ENCODE measurements around the gene ST6GALNAC2. TPM values are rescaled to one million over a fixed set of nuclear protein-coding genes. Genes with fewer than 3 reads are reported as not detected.
"Not testable (repeated sequence)": the region's sequence is repeated elsewhere in the genome, so short reads cannot be mapped to it uniquely, and the experiment has no call there.

ST6GALNAC2 gene
- under 1 TPM in 1 of 2 donors, not detected in 1; 0.62 TPM for total RNA-seq

DNA sequence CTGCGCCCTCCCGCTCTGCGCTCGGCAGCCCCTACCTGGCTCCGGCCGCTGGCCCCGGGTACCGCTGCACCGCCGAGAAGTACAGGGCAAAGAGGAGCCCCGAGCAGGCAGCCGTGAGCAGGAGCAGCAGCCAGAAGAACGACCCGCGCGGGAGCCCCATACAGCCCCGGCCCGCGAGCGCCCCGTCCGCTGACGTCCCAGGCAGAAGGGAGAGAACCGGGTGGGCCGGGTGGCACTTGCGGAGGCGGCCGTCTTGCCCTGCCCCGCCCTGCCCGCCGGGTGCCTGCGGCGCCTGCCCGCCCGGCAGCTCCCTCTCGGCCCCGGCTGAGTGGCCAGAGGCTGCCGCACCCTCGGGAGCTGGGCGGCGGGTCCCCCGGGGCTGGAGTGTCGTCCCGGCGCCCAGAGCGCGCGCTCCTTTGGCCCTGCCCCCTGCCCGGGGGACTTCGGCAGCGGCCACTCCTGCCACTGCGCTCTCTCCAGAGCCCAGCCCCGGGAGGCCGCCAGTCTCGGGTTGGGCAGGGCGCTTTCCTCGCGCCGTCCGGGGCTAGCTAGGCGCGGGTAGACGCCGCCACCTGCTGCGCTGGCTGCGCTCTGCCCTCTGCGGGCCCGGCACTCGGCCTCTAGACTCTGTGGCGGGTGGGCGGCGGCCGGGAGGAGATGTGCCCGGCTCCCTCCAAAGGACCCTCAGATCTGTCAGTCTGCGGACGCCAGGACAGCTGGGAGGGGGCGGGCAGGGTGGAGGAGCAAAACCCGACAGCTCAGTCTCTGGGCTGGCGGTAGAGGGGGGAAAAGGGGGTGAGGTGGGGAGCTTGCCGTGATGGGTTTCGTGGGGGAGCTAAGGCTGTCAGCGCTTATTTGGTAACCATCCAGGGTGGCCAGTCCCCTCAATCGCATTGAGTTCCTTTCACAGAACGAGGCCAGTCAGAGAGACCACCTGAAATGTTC, at the start of gene ST6GALNAC2:
Gene ST6GALNAC2, minus strand, starts transcription at position 212 of the 945 bp plus-strand sequence. Its CDS starts 52 bp downstream, at position 160.
- ATAC-seq (peak; percentile 80 to 88), DNase-seq (ENCODE audit: low spot score) (peak; percentile 71)
- Mint-ChIP-seq H3K4me1 (ENCODE audit: low read depth in 2 of 2) (peaks cover 0 to 9% of the 10 kb centered on the region in 2 donors), H3K27ac (no peak within 1 kb of the TSS), H3K4me3 (peak within 1 kb of the TSS; percentile 59), H3K36me3 (no peaks in the 10 kb centered on the region), H3K9me3 (no peaks in the 10 kb centered on the region), H3K27me3 (peaks cover 31 to 32% of the 10 kb centered on the region in 2 donors)

DNA sequence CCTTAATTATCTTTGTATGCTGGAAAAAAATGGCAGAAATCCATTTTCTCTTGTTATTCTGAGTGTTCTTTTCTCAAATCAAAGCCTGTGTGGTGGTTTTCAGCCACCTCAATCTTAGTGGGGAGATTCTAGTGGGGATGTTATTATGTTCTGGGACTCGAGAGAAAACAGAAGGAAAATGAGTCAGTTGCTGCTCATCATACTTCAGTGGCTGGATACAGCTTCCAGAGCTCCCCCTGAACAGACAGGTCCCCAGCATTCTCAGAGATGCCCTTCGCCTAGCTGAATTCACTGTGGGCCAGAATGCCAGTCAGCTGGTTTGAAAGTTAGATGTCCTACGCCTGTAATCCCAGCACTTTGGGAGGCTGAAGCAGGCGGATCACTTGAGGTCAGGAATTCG, 49.4 kb upstream of the ST6GALNAC2 start:
- Mint-ChIP-seq H3K4me3 (no peak overlapping the region), H3K36me3 (no peaks in the 10 kb centered on the region), H3K27me3 (peaks cover 0 to 6% of the 10 kb centered on the region in 2 donors), H3K4me1 (ENCODE audit: low read depth in 2 of 2) (peaks cover 0 to 5% of the 10 kb centered on the region in 2 donors), H3K9me3 (no peaks in the 10 kb centered on the region), H3K27ac (no peak overlapping the region)
- ATAC-seq (no peak), DNase-seq (ENCODE audit: low spot score) (no peak)

DNA sequence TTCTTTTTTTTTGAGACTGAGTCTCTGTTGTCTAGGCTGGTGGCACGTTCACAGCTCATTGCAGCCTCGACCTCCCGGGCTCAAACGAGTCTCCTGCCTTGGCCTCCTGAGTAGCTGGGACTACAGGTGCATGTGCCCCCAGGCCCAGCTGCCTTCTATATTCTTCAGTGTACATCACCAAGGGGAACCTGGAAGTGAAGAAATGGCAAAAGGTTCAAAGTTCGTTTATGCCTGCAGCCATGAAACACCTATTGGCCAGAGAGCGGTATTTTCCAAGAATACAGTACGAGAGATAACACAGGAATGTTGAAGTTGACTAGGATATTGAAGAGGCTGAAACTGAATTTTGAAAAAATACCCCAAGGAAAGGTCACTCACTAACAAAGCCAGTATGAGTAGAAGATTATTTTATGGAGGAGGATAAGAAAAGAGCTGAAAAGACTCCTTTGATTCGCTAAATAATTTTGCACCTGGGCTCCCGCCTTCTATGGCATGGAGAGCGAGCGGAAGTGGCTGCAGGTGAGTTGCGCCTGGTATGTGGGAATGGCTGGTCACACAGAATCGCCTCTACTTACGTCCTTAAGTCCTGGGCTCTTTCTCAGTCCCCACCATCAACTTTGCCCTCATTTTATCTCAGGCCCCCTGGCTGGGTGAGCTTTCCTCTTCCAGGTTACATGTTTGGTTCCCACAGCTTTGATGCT, 48.1 kb upstream of the ST6GALNAC2 start:
- ATAC-seq (no peak), DNase-seq (ENCODE audit: low spot score) (no peak)
- no peak overlapping the region for H3K4me3 Mint-ChIP-seq
- peaks cover 0 to 3% of the 10 kb centered on the region in 2 donors for H3K27me3 Mint-ChIP-seq
- no peak overlapping the region for H3K27ac Mint-ChIP-seq
- no peaks in the 10 kb centered on the region for H3K36me3 Mint-ChIP-seq
- H3K4me1 Mint-ChIP-seq (ENCODE audit: low read depth in 2 of 2), result peaks cover 0 to 5% of the 10 kb centered on the region in 2 donors
- H3K9me3 Mint-ChIP-seq, result no peaks in the 10 kb centered on the region

DNA sequence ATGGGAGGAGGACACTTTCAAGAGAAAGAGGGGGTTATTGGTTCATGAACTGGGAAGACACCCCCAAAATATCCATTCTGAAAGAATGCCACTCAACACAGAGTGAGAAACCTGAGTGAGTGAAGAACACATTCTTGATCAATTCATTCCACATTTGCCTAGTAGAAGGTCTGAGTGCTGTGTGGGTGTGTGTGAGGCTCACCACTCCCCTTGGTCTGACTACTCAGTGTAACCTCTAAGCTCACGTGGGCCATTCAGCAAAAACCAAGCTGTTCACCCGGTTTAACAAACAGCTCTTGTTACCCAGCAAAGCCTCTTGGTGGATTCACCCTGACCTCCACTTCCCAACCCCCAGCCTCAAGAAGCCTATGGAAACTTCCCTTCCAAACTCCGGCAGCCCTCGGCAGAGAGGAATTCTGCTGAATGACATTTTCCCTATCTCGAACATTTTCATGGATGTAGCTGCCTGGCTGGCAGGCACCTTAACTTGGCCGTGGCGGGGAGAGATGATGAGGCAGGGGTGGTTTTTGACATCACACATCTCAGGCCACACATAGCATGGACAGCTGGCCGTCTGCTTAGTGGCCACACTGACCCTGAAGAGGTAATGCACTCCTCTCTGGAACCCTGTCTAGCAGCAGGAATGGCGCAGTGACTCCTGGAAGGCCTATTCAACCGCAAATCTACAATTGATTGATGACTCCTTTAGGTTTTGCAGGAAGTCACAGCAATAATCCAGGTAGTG, 46.3 kb upstream of the ST6GALNAC2 start:
- Mint-ChIP-seq H3K27me3 (peaks cover 0 to 2% of the 10 kb centered on the region in 2 donors), H3K4me1 (ENCODE audit: low read depth in 2 of 2) (peaks cover 0 to 5% of the 10 kb centered on the region in 2 donors), H3K4me3 (no peak overlapping the region), H3K9me3 (no peaks in the 10 kb centered on the region), H3K36me3 (no peaks in the 10 kb centered on the region), H3K27ac (no peak overlapping the region)
- peak in 1 of 2 donors; percentile 86 for ATAC-seq
- DNase-seq (ENCODE audit: low spot score), result no peak

DNA sequence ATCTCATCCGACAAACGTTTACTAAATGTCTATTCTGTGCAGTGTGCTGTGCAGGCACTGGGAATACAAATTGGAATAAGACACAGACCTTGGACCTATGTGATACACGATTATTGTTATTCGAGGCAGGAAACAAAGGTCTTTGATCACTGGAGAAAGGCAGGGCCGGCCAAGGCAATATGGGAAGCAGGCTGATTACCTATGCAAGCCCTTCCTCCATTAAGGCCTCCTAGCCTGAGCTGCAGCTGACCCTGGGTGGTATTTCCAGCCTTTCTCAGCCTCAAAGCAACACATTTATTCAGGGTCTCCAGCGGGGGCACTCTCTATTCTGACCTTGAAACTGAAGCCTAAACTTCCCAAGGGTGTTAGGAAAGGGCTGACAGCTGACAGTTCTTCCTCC, 44.5 kb upstream of the ST6GALNAC2 start:
- ATAC-seq, result no peak
- Mint-ChIP-seq H3K4me3 (no peak overlapping the region), H3K27ac (no peak overlapping the region), H3K36me3 (no peaks in the 10 kb centered on the region), H3K27me3 (peaks cover 0 to 6% of the 10 kb centered on the region in 2 donors), H3K4me1 (ENCODE audit: low read depth in 2 of 2) (peaks cover 0 to 5% of the 10 kb centered on the region in 2 donors), H3K9me3 (no peaks in the 10 kb centered on the region)
- DNase-seq (ENCODE audit: low spot score), result no peak

DNA sequence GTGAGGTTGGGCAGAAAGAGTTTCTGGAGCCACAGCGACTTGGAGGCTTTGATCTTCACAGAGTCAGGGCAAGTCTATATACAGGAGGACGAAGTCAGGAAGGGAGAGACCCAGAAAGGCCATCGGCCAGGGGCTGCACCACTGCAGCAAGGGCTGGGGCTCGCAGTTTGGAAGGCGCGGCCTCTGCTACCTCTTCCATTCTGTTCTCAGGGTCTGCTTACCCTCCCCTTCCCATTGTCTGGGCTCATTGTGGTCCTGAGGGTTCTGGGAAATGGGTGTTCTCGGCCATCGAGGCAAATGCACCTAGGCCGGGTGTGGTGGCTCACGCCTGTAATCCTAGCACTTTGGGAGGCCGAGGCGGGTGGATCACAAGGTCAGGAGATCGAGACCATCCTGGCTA, 41.9 kb upstream of the ST6GALNAC2 start:
- peaks cover 10 to 11% of the 10 kb centered on the region in 2 donors for H3K27me3 Mint-ChIP-seq
- H3K4me1 Mint-ChIP-seq (ENCODE audit: low read depth in 2 of 2), result peaks cover 5 to 13% of the 10 kb centered on the region in 2 donors
- no peak overlapping the region for H3K27ac Mint-ChIP-seq
- DNase-seq (ENCODE audit: low spot score) (no peak), ATAC-seq (no peak)
- H3K4me3 Mint-ChIP-seq, result no peak overlapping the region
- no peaks in the 10 kb centered on the region for H3K36me3 Mint-ChIP-seq
- no peaks in the 10 kb centered on the region for H3K9me3 Mint-ChIP-seq

DNA sequence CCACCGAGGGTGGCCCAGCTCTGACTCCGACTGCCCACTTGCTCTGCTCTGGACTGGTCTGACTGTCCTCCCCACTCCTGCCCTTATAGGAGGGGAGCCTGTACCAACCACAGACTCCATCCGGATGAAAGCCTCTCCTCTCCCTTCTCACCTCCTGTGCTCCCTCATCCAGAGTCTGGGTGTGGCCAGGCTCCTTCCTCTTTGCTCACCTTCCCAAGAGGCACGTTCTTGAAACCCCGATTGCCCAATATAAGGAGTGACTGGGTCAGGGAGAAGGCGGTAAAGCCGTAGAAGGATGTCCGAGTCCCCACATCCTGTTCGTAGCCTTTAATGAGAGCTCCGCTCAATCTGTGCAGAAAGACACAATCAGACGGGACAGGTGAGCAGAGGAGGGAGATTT, 40.8 kb upstream of the ST6GALNAC2 start:
- H3K36me3 Mint-ChIP-seq, result no peaks in the 10 kb centered on the region
- no peak for ATAC-seq
- H3K27me3 Mint-ChIP-seq, result peaks cover 10 to 11% of the 10 kb centered on the region in 2 donors
- H3K9me3 Mint-ChIP-seq, result no peaks in the 10 kb centered on the region
- peaks cover 5 to 8% of the 10 kb centered on the region in 2 donors for H3K4me1 Mint-ChIP-seq (ENCODE audit: low read depth in 2 of 2)
- no peak overlapping the region for H3K27ac Mint-ChIP-seq
- no peak overlapping the region for H3K4me3 Mint-ChIP-seq
- DNase-seq (ENCODE audit: low spot score), result no peak

DNA sequence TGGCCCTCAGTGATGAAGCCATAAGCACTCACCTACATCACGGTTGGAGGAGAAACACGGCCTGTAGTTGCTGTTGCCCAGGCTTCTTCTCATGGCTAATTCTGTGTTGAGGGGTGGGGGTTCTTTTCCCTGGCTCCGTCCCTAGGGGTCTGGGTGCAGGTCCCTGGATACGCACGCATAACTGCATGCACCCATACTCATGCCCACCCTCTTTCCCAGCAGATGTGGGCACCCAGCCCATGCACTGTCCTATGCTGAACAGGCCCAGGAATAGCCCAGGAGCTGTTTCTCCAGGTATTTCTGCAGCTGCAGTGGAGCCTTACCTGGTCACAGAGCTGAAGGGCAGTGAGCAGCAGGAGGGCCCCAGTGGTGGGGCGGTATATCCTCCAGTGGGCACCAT, 39.8 kb upstream of the ST6GALNAC2 start:
- Mint-ChIP-seq H3K4me3 (no peak overlapping the region), H3K36me3 (no peaks in the 10 kb centered on the region), H3K4me1 (ENCODE audit: low read depth in 2 of 2) (peaks cover 5 to 8% of the 10 kb centered on the region in 2 donors), H3K9me3 (no peaks in the 10 kb centered on the region), H3K27ac (no peak overlapping the region), H3K27me3 (peaks cover 10 to 11% of the 10 kb centered on the region in 2 donors)
- DNase-seq (ENCODE audit: low spot score) (no peak), ATAC-seq (no peak)

DNA sequence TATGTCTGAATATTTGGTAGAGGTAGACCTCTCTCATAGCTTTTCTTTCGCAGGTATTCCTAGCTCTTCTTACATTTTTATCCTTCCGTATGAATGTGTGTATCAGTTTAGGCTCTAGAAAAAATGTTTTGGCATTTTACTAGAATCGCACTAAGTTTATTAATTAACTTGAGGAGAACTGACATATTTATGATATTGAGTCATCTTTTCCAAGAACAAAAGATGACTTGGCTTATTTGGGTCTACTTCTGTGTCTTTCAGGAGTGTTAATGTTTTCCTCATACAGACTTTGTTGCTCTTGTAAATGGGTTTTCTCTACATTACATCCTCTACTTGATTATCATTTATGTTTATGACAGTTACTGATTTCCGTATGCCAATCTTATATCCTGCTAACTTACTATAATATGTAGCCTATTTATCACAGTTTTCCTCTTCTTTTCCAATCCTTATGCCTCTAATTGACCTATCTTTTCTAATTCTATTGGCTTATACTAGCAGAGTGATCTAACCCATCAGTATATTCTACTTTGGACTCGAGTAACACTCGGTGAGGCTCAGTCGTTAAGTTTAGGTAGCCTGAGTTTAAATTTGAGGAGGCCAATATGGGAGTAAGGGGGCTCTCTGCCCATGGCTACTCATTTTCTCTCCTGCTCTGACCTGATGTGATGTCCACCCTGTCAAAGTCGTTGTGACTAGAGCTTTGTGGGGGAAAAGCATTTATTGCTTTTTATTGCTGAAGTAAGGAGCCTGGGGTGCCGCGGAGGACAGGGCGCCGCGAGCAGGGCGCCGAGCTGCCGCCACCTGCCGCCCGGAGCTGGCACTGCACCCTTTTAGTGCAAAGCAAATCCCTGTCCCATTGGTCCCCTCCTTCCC, 37.8 kb upstream of the ST6GALNAC2 start:
- Mint-ChIP-seq H3K27ac (no peak overlapping the region), H3K9me3 (no peaks in the 10 kb centered on the region), H3K27me3 (peaks cover 10 to 11% of the 10 kb centered on the region in 2 donors), H3K4me1 (ENCODE audit: low read depth in 2 of 2) (peaks cover 5 to 8% of the 10 kb centered on the region in 2 donors), H3K4me3 (no peak overlapping the region), H3K36me3 (no peaks in the 10 kb centered on the region)
- ATAC-seq (peak; percentile 86 to 87), DNase-seq (ENCODE audit: low spot score) (peak; percentile 80)

DNA sequence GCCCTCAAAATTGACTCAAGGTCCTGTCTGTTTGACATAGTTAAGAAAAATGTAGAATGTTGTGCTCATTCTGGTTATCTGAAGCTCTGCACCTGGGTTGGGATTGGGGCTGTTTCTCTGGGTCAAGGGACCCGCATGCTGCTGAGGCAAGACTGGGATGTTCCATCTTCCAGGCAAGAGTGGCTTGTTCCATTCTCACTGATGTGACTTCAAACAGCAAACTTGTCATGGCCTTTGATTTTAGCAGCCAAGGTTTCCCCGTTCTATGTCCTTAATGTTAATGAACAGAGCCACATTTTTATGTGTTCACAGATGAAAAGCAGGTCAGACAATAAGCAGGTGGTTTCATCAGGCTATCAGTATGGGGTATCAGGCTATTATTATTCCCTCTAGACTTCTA, 32.2 kb upstream of the ST6GALNAC2 start:
- H3K27me3 Mint-ChIP-seq, result no peaks in the 10 kb centered on the region
- no peaks in the 10 kb centered on the region for H3K36me3 Mint-ChIP-seq
- DNase-seq (ENCODE audit: low spot score), result no peak
- no peak overlapping the region for H3K4me3 Mint-ChIP-seq
- H3K9me3 Mint-ChIP-seq, result no peaks in the 10 kb centered on the region
- peaks cover 5% of the 10 kb centered on the region in 2 donors for H3K4me1 Mint-ChIP-seq (ENCODE audit: low read depth in 2 of 2)
- H3K27ac Mint-ChIP-seq, result no peak overlapping the region
- ATAC-seq, result no peak

DNA sequence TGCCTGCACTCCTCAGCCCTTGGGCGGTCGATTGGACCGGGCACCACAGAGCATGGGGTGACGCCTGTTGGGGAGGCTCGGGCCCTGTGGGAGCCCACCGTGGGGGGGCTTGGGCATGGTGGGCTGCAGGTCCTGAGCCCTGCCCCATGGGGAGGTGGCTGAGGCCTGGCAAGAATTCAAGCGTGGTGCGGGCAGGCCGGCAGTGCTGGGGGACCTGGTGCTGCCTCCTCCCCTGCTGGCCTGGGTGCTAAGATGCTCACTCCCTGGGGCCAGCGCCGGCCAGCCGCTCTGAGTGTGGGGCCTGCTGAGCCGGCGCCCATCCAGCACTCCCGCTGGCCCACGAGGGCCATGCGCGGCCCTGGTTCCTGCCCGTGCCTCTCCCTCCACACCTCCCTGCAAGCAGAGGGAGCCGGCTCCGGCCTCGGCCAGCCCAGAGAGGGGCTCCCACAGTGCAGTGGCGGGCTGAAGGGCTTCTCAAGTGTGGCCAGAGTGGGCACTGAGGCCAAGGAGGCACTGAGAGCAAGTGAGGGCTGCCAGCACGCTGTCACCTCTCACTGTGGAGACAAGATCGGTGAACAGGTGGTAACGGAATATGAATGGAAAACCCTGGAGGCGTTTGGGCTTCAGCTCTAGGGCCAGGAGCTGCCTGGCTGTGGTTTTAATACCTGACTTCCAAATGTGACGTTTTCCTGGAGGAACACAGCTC, 29.4 kb upstream of the ST6GALNAC2 start:
- H3K27ac Mint-ChIP-seq, result no peak overlapping the region
- no peaks in the 10 kb centered on the region for H3K36me3 Mint-ChIP-seq
- DNase-seq (ENCODE audit: low spot score) (no peak), ATAC-seq (peak in 1 of 2 donors; percentile 28)
- no peak overlapping the region for H3K4me3 Mint-ChIP-seq
- no peaks in the 10 kb centered on the region for H3K9me3 Mint-ChIP-seq
- H3K4me1 Mint-ChIP-seq (ENCODE audit: low read depth in 2 of 2), result peaks cover 5 to 9% of the 10 kb centered on the region in 2 donors
- peaks cover 0 to 9% of the 10 kb centered on the region in 2 donors for H3K27me3 Mint-ChIP-seq

DNA sequence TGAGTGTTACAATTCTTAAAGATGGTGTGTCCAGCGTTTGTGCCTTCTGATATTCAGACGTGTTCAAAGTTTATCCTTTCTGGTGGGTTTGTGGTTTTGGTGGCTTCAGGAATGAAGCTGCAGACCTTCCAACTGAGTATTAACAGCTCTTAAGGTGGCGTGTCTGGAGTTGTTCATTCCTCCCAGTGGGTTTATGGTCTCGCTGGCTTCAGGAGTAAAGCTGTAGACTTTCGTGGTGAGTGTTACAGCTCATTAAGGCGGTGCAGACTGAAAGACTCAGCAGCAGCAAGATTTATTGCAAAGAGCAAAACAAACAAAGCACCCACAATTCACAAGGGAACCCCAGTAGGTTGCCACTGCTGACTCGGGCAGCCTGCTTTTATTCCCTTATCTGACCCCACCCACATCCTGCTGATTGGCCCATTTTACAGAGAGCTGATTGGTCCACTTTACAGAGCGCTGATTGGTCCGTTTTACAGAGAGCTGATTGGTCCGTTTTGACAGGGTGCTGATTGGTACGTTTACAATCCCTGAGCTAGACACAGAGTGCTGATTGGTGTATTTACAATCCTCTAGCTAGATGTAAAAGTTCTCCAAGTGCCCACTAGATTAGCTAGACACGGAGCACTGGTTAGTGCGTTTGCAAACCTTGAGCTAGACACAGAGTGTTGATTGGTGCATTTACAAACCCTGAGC, 28.6 kb upstream of the ST6GALNAC2 start:
- H3K4me3 Mint-ChIP-seq; H3K9me3 Mint-ChIP-seq; H3K36me3 Mint-ChIP-seq; H3K4me1 Mint-ChIP-seq (ENCODE audit: low read depth in 2 of 2); H3K27ac Mint-ChIP-seq; DNase-seq (ENCODE audit: low spot score): not testable (repeated sequence)
- peaks cover 0 to 12% of the 10 kb centered on the region in 2 donors for H3K27me3 Mint-ChIP-seq
- ATAC-seq, result peak in 1 of 2 donors; percentile 43
